Natural killer cell (primary cell): ENCODE data around the gene ARID2. TPM values are rescaled to one million over a fixed set of nuclear protein-coding genes. Genes with fewer than 3 reads are reported as not detected.

ENCODE experiments used
- ATAC-seq, 3 donors: fragments of 150-1000 bp in 2 of 3; fragments of 200-7000 bp in 1 of 3; cut with Tn5 transposase; 1 replicate in 1 of 3; 2 replicates in 2 of 3; pipeline ENCODE4 v1.10.0; 2021; ENCODE audit warnings: mild to moderate bottlenecking in 2 of 3, moderate library complexity in 2 of 3
- DNase-seq, 2 donors: peaks; one replicate each; pipeline versions ENCODE4 v3.0.0 to v3.0.0-alpha.2; 2013 to 2021; ENCODE audit warnings: mixed read lengths in 1 of 2
- H3K27ac ChIP-seq: one replicate; pipeline ENCODE4 v1.5.1; 2013; ENCODE audit warnings: mild to moderate bottlenecking, low read length
- H3K27me3 ChIP-seq: one replicate; pipeline ENCODE4 v1.6.1; 2013; ENCODE audit warnings: low read length; ENCODE audit not compliant: control insufficient read depth, insufficient read depth
- H3K36me3 ChIP-seq: one replicate; pipeline ENCODE4 v1.6.1; 2013; ENCODE audit warnings: low read length; ENCODE audit not compliant: control insufficient read depth, insufficient read depth
- H3K4me1 ChIP-seq: one replicate; pipeline ENCODE4 v1.6.1; 2013; ENCODE audit warnings: low read length; ENCODE audit not compliant: control insufficient read depth, insufficient read depth
- H3K4me3 ChIP-seq: one replicate; pipeline ENCODE4 v1.5.1; 2013; ENCODE audit warnings: low read length
- H3K9me3 ChIP-seq: one replicate; pipeline ENCODE4 v1.6.1; 2013; ENCODE audit warnings: low read length; ENCODE audit not compliant: control insufficient read depth, insufficient read depth
- H3K27ac Mint-ChIP-seq, 2 donors: one replicate each; pipeline ENCODE4 v1.8.0; 2022; ENCODE audit warnings: mild to moderate bottlenecking in 2 of 2, mixed read lengths in 2 of 2, moderate library complexity in 1 of 2
- H3K27me3 Mint-ChIP-seq, 2 donors: one replicate each; pipeline ENCODE4 v1.8.0; 2022; ENCODE audit warnings: low read depth in 2 of 2, mixed read lengths in 2 of 2
- H3K36me3 Mint-ChIP-seq: one replicate; pipeline ENCODE4 v1.8.0; 2022; ENCODE audit warnings: mixed read lengths
- H3K4me1 Mint-ChIP-seq, 2 donors: one replicate each; pipeline ENCODE4 v1.8.0; 2022; ENCODE audit warnings: mixed read lengths in 2 of 2
- H3K4me3 Mint-ChIP-seq: one replicate; pipeline ENCODE4 v1.8.0; 2022; ENCODE audit warnings: mild to moderate bottlenecking, moderate library complexity, mixed read lengths
- H3K9me3 Mint-ChIP-seq, 2 donors: one replicate each; pipeline ENCODE4 v1.8.0; 2022; ENCODE audit warnings: mixed read lengths in 2 of 2
- CTCF ChIP-seq: fragments of 200-600 bp; IDR thresholded peaks from one replicate; pipeline ENCODE4 v1.8.0; 2022; ENCODE audit warnings: antibody characterized with exemption
- WGBS: methylation state at CpG from one replicate; pipeline ENCODE4 v1.1.7; 2013; ENCODE audit warnings: missing lambda C conversion rate; ENCODE audit not compliant: insufficient coverage; 5-methylcytosine and 5-hydroxymethylcytosine counted together
- intact Hi-C: fragments of 100-400 bp; cut with micrococcal nuclease; formaldehyde crosslinking; loops from one replicate; pipeline ENCODE4 v1.14.2; 2022
- total RNA-seq, 4 donors: library from RNA; stranded (reverse); fragments of 120-200 nt in 1 of 4; gene quantifications; one replicate each; pipeline versions ENCODE4 v1.2.3 to v1.2.4, GENCODE V29; 2013 to 2022

The ARID2 gene
- total RNA-seq, 3 donors from 2014 or later (not counting 1 experiment from before 2014, with no cell fraction given) = 75.2 to 95.7 (median 79.8) TPM

GRCh38 chr12:45883187-45883586 is 153.7 kb downstream of the ARID2 start:
- H3K9me3 Mint-ChIP-seq = no peaks in the 10 kb centered on the region
- intact Hi-C loops = no loop called here
- H3K4me3 ChIP-seq = no peak overlapping the region
- H3K36me3 ChIP-seq = peaks cover 22% of the 10 kb centered on the region
- H3K27me3 ChIP-seq = no peaks in the 10 kb centered on the region
- H3K36me3 Mint-ChIP-seq = peaks cover 3% of the 10 kb centered on the region
- peak overlapping the region in 1 of 2 donors; percentile 38 for H3K27ac Mint-ChIP-seq
- ATAC-seq (no peak), DNase-seq (no peak)
- H3K9me3 ChIP-seq = no peaks in the 10 kb centered on the region
- H3K27me3 Mint-ChIP-seq = no peaks in the 10 kb centered on the region
- WGBS = no CpG with 5 or more reads among the region's 1 CpG
- no peak for TF ChIP-seq CTCF
- no peak overlapping the region for H3K4me3 Mint-ChIP-seq
- peaks cover 38 to 42% of the 10 kb centered on the region in 2 donors for H3K4me1 Mint-ChIP-seq
- no peak overlapping the region for H3K27ac ChIP-seq
- H3K4me1 ChIP-seq = peaks cover 6% of the 10 kb centered on the region

DNA sequence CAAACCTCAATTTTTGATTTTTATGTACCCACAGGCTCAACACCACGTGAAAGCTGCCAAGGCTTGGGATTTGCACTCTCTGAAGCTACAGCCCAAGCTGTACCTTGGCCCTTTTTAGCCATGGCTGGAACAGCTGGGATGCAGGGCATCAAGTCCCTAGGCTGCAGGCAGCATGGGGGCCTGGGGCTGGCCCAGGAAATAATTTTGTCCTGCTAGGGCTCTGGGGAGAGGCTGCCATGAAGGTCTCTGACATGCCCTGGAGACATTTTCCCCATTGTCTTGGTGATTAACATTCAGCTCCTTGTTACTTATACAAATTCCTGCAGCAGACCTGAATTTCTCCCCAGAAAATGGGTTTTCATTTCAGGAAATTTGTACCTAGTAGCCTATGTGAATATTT is 157.2 kb downstream of the ARID2 start:
- Mint-ChIP-seq H3K27me3 (no peaks in the 10 kb centered on the region), H3K27ac (no peak overlapping the region), H3K36me3 (no peaks in the 10 kb centered on the region), H3K4me3 (no peak overlapping the region), H3K4me1 (peaks cover 5 to 10% of the 10 kb centered on the region in 2 donors), H3K9me3 (no peaks in the 10 kb centered on the region)
- 97% methylated on average over 1 of the region's 1 CpG for WGBS
- ATAC-seq (no peak), DNase-seq (no peak)
- no peak overlapping the region for H3K4me3 ChIP-seq
- no peaks in the 10 kb centered on the region for H3K9me3 ChIP-seq
- H3K4me1 ChIP-seq = no peaks in the 10 kb centered on the region
- H3K36me3 ChIP-seq = peaks cover 14% of the 10 kb centered on the region
- no peak for TF ChIP-seq CTCF
- intact Hi-C loops = no loop called here
- no peak overlapping the region for H3K27ac ChIP-seq
- no peaks in the 10 kb centered on the region for H3K27me3 ChIP-seq

GRCh38 chr12:45887544-45887943 is 158.0 kb downstream of the ARID2 start:
- DNase-seq = no peak
- no peaks in the 10 kb centered on the region for H3K9me3 Mint-ChIP-seq
- no peaks in the 10 kb centered on the region for H3K9me3 ChIP-seq
- intact Hi-C loops = no loop called here
- H3K4me3 Mint-ChIP-seq = no peak overlapping the region
- H3K27ac ChIP-seq = no peak overlapping the region
- H3K4me1 Mint-ChIP-seq = peaks cover 5% of the 10 kb centered on the region in 2 donors
- no peaks in the 10 kb centered on the region for H3K27me3 ChIP-seq
- H3K4me1 ChIP-seq = no peaks in the 10 kb centered on the region
- H3K36me3 Mint-ChIP-seq = no peaks in the 10 kb centered on the region
- no peak for TF ChIP-seq CTCF
- peaks cover 20% of the 10 kb centered on the region for H3K36me3 ChIP-seq
- H3K27me3 Mint-ChIP-seq = no peaks in the 10 kb centered on the region
- H3K4me3 ChIP-seq = no peak overlapping the region
- 92% methylated on average over 4 of the region's 5 CpGs for WGBS
- peak overlapping the region in 1 of 2 donors; percentile 45 for H3K27ac Mint-ChIP-seq
- ATAC-seq = no peak

DNA sequence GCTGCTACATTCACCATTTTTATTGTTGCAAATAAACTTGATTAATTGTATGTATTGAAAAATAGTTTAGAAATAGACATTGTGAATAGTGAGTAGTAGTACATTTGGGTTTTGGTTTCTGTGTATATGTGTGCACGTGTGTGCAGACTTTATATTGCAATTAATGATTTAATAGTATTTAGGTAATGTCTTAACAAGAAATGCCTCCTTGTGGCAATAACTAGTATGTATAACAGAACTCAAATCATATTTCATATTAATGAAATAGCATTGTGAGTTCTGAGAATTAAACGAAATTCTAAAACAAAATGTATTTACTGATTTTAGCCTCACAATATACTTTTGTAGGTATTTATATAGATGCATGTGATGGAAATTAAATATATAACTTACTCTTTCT is 160.8 kb downstream of the ARID2 start:
- Histone ChIP-seq H3K4me3 (no peak overlapping the region), H3K4me1 (no peaks in the 10 kb centered on the region), H3K36me3 (peaks cover 42% of the 10 kb centered on the region), H3K27me3 (no peaks in the 10 kb centered on the region), H3K9me3 (no peaks in the 10 kb centered on the region), H3K27ac (no peak overlapping the region)
- no peak for ATAC-seq
- no peak for DNase-seq
- H3K4me3 Mint-ChIP-seq = no peak overlapping the region
- H3K36me3 Mint-ChIP-seq = no peaks in the 10 kb centered on the region
- no peaks in the 10 kb centered on the region for H3K27me3 Mint-ChIP-seq
- intact Hi-C loops = no loop called here
- H3K4me1 Mint-ChIP-seq = peaks cover 11 to 13% of the 10 kb centered on the region in 2 donors
- H3K27ac Mint-ChIP-seq = no peak overlapping the region
- WGBS = 83% methylated on average over 1 of the region's 2 CpGs
- H3K9me3 Mint-ChIP-seq = no peaks in the 10 kb centered on the region
- no peak for TF ChIP-seq CTCF
